Endodermal cell (in vitro differentiated cells): ENCODE results near the gene FAM9C. TPM values are rescaled to one million over a fixed set of nuclear protein-coding genes. Genes with fewer than 3 reads are reported as not detected.

ENCODE experiments used
- DNase-seq: peaks from one replicate; pipeline ENCODE4 v3.0.0-alpha.2; 2017
- H3K27ac ChIP-seq: 2 replicates; pipeline ENCODE4 v1.5.1; 2013; ENCODE audit warnings: mild to moderate bottlenecking, low read depth, low read length, moderate library complexity
- H3K27me3 ChIP-seq: 2 replicates; pipeline ENCODE4 v1.6.1; 2013; ENCODE audit warnings: mild to moderate bottlenecking, low read length, moderate library complexity; ENCODE audit not compliant: insufficient read depth, control insufficient read depth, poor library complexity, severe bottlenecking
- H3K36me3 ChIP-seq: 2 replicates; pipeline ENCODE4 v1.7.0; 2013; ENCODE audit warnings: mild to moderate bottlenecking, low read length, moderate library complexity; ENCODE audit not compliant: control insufficient read depth, insufficient read depth
- H3K4me1 ChIP-seq: one replicate; pipeline ENCODE4 v1.7.0; 2013; ENCODE audit warnings: low read length; ENCODE audit not compliant: control insufficient read depth, insufficient read depth
- H3K4me3 ChIP-seq: 2 replicates; pipeline ENCODE4 v1.5.1; 2013; ENCODE audit warnings: mild to moderate bottlenecking, low read length, moderate library complexity
- H3K9ac ChIP-seq: 2 replicates; pipeline ENCODE4 v1.6.1; 2013; ENCODE audit warnings: mild to moderate bottlenecking, low read length, moderate library complexity; ENCODE audit not compliant: poor library complexity, severe bottlenecking; ENCODE audit errors: extremely low read depth
- H3K9me3 ChIP-seq: 2 replicates; pipeline ENCODE4 v1.6.1; 2013; ENCODE audit warnings: mild to moderate bottlenecking, low read length, moderate library complexity; ENCODE audit not compliant: control insufficient read depth
- H3K27ac Mint-ChIP-seq: 2 replicates; pipeline ENCODE4 v1.8.0; 2020; ENCODE audit warnings: mixed read lengths
- H3K27me3 Mint-ChIP-seq: 2 replicates; pipeline ENCODE4 v1.8.0; 2021; ENCODE audit warnings: mild to moderate bottlenecking, mixed read lengths; ENCODE audit not compliant: insufficient read depth
- H3K36me3 Mint-ChIP-seq: 2 replicates; pipeline ENCODE4 v1.8.0; 2020; ENCODE audit warnings: low read depth, mixed read lengths
- H3K4me1 Mint-ChIP-seq: 2 replicates; pipeline ENCODE4 v1.8.0; 2020; ENCODE audit warnings: mixed read lengths
- H3K4me3 Mint-ChIP-seq: 2 replicates; pipeline ENCODE4 v1.8.0; 2020; ENCODE audit warnings: mild to moderate bottlenecking, moderate library complexity, mixed read lengths
- H3K9me3 Mint-ChIP-seq: 2 replicates; pipeline ENCODE4 v1.8.0; 2020; ENCODE audit warnings: mild to moderate bottlenecking, mixed read lengths
- CTCF ChIP-seq: fragments of 200-600 bp; sonication (generic); conservative IDR thresholded peaks from 2 replicates; pipeline ENCODE4 v1.5.0; 2021; ENCODE audit warnings: antibody characterized with exemption, mild to moderate bottlenecking
- WGBS, 2 experiments: methylation state at CpG; one replicate each; pipeline versions ENCODE4 v1.1.5 to v1.1.7; 2013; ENCODE audit warnings: missing lambda C conversion rate in 2 of 2, mixed read lengths in 1 of 2; ENCODE audit not compliant: insufficient coverage in 1 of 2, insufficient read length in 1 of 2; 5-methylcytosine and 5-hydroxymethylcytosine counted together
- total RNA-seq, 2 donors: library from RNA; stranded (reverse); fragmentation: NEBNext Ultra II Directional in 1 of 2; extraction: Animal tissue kit (Norgen Biotek cat#: 25700) in 1 of 2; gene quantifications; 2 replicates in 1 of 2; 3 replicates in 1 of 2; pipeline ENCODE4 v1.2.1, GENCODE V29; 2021

FAM9C gene
- total RNA-seq, 2 donors from 2014 or later, result not detected

GRCh38 chrX:12987900-12988594 is 56.4 kb downstream of the FAM9C start:
- no peak overlapping the region for H3K4me3 Mint-ChIP-seq
- H3K27me3 Mint-ChIP-seq, result peaks cover 1% of the 10 kb centered on the region
- no peak overlapping the region for H3K27ac ChIP-seq
- WGBS, 2 experiments, result 81 to 92% methylated on average over 2 to 7 of the region's 8 CpGs
- peaks cover 57% of the 10 kb centered on the region for H3K9me3 Mint-ChIP-seq
- H3K36me3 ChIP-seq, result no peaks in the 10 kb centered on the region
- peaks cover 11% of the 10 kb centered on the region for H3K9me3 ChIP-seq
- H3K9ac ChIP-seq, result no peak overlapping the region
- H3K36me3 Mint-ChIP-seq, result no peaks in the 10 kb centered on the region
- no peaks in the 10 kb centered on the region for H3K4me1 ChIP-seq
- no peak for TF ChIP-seq CTCF
- H3K4me3 ChIP-seq, result no peak overlapping the region
- H3K27ac Mint-ChIP-seq, result no peak overlapping the region
- H3K4me1 Mint-ChIP-seq, result peaks cover 5% of the 10 kb centered on the region
- no peak for DNase-seq
- H3K27me3 ChIP-seq, result no peaks in the 10 kb centered on the region

- Mint-ChIP-seq H3K4me1 (peaks cover 5% of the 10 kb centered on the region), H3K27me3 (peaks cover 1% of the 10 kb centered on the region)
Measured at GRCh38 chrX:12987340-12987739, 57.1 kb downstream of the FAM9C start.

GRCh38 chrX:12986886-12987285 is 57.5 kb downstream of the FAM9C start:
- no peak overlapping the region for H3K27ac Mint-ChIP-seq
- 90 to 100% methylated on average over 2 of the region's 2 CpGs for WGBS, 2 experiments
- no peak overlapping the region for H3K9ac ChIP-seq

More at GRCh38 chrX:12987340-12987739, 57.1 kb downstream of the FAM9C start:
- Mint-ChIP-seq H3K4me3 (no peak overlapping the region), H3K9me3 (peaks cover 55% of the 10 kb centered on the region), H3K27ac (no peak overlapping the region), H3K36me3 (no peaks in the 10 kb centered on the region)
- Histone ChIP-seq H3K9me3 (peaks cover 11% of the 10 kb centered on the region), H3K27ac (no peak overlapping the region), H3K36me3 (no peaks in the 10 kb centered on the region), H3K4me1 (no peaks in the 10 kb centered on the region), H3K4me3 (no peak overlapping the region), H3K27me3 (no peaks in the 10 kb centered on the region), H3K9ac (no peak overlapping the region)
- TF ChIP-seq CTCF, result no peak
- WGBS, 2 experiments, result 100% methylated on average over 5 of the region's 6 CpGs; no CpG with 5 or more reads in 1 of the 2 experiments
- no peak for DNase-seq

More at GRCh38 chrX:12986886-12987285, 57.5 kb downstream of the FAM9C start:
- no peaks in the 10 kb centered on the region for H3K36me3 Mint-ChIP-seq
- no peak for DNase-seq
- H3K9me3 ChIP-seq, result peaks cover 11% of the 10 kb centered on the region
- no peak overlapping the region for H3K4me3 ChIP-seq
- peaks cover 1% of the 10 kb centered on the region for H3K27me3 Mint-ChIP-seq
- H3K4me1 ChIP-seq, result no peaks in the 10 kb centered on the region
- H3K4me1 Mint-ChIP-seq, result peaks cover 5% of the 10 kb centered on the region
- H3K27ac ChIP-seq, result no peak overlapping the region
- TF ChIP-seq CTCF, result no peak
- no peaks in the 10 kb centered on the region for H3K27me3 ChIP-seq
- no peaks in the 10 kb centered on the region for H3K36me3 ChIP-seq
- no peak overlapping the region for H3K4me3 Mint-ChIP-seq
- peaks cover 55% of the 10 kb centered on the region for H3K9me3 Mint-ChIP-seq
